GM18519 (cell line): ENCODE results near the gene CDC14A.
"Not testable (repeated sequence)": the region's sequence is repeated elsewhere in the genome, so short reads cannot be mapped to it uniquely, and the experiment has no call there.

ENCODE experiments used
- ATAC-seq: cut with Tn5 transposase; IDR thresholded peaks from one replicate; pipeline ENCODE4 v1.9.1; 2021; ENCODE audit warnings: mild to moderate bottlenecking, moderate library complexity; ENCODE audit not compliant: unreplicated experiment, low FRiP score

Gene CDC14A

GRCh38 chr1:100395913-100396312 lies 43.6 kb downstream of the CDC14A start:
- no peak for ATAC-seq

DNA sequence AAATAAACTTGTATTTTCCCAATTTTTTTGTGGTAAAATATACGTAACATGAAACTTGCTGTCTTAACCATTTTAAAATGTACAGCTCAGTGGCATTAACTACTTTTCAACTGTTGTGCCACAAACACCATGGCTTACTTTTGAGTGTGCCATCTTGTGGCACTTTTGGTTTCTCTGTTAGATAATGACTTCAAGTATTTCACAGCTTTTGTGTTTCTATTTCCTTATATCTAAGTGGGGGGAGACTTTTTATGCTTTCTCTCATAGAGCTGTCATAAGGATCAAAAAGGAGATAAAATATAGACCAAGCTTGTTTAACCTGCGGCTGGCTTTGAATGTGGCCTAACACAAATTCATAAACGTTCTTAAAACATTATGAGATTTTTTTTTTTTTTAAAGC lies 44.3 kb downstream of the CDC14A start:
- ATAC-seq, result no peak

- ATAC-seq, result no peak
Observed at GRCh38 chr1:100397681-100398080, 45.4 kb downstream of the CDC14A start.

DNA sequence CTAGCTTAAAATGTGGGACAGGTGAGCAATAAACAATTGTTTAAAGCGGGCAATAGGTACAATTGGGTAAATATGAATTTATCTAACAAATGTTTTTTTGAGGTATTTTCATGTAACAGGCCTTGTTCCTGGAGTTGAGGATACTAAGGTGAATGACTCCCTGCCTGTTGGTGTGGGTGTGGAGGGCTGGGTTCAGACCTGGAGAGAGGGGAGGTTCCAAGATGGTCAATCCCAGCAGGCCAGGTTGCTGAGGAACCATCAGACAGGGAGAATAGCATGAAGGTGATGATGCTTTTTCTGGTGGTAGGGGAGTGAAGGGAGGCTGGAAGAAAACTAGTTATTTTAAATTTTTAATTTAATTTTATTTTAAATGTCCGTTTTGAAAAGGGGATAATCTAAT lies 46.3 kb downstream of the CDC14A start:
- ATAC-seq, result no peak

DNA sequence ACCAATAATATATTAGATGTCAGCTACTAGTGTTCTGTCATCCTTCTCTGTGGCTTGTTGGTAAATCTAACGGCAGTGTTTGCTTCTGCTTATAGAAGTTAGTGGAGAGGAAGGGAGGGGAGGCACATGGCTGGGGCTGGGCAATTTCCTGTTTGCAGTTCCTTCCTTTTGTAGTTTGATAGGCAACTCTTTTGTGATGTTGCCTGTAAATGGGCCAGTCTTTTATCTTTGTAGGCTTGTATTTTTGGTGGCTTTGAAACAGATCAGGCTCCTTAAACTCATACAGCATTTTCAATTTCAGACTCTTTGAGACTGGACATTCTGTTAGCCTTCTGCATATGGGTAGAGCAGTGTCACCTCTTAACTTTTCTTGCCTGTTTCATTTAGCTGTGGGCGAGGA lies 48.1 kb downstream of the CDC14A start:
- no peak for ATAC-seq

DNA sequence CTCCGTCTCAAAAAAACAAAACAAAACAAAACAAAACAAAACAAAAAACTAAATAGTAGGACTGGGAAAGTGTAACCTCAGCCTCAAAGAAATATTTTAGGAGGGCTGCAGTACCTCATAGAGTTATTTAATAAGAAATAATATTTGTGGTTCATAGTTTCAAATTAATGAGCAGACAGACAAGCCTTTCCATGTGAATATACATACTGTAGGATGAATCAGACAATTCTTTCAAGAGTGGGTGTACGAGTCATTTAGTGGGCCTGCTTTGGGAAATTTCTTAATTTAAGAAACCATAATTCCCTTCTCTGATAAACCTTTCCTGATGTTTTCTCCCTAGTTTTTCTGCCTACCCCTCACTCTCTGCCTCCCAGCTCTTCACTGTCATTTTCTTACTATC lies 52.5 kb downstream of the CDC14A start:
- ATAC-seq, result no peak

DNA sequence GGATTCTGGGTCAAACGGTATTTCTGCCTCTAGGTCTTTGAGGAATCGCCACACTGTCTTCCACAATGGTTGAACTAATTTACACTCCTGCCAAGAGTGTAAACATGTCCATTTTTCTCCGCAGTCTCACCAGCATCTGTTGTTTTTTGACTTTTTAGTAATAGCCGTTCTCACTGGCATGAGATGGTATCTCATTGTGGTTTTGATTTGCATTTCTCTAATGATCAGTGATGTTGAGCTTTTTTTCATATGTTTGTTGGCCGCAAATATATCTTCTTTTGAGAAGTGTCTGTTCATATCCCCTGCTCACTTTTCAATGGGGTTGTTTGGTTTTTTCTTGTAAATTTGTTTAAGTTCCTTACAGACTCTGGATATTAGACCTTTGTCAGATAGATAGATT lies 53.6 kb downstream of the CDC14A start:
- not testable (repeated sequence) for ATAC-seq

GRCh38 chr1:100407390-100407789 lies 55.1 kb downstream of the CDC14A start:
- ATAC-seq, result not testable (repeated sequence)

DNA sequence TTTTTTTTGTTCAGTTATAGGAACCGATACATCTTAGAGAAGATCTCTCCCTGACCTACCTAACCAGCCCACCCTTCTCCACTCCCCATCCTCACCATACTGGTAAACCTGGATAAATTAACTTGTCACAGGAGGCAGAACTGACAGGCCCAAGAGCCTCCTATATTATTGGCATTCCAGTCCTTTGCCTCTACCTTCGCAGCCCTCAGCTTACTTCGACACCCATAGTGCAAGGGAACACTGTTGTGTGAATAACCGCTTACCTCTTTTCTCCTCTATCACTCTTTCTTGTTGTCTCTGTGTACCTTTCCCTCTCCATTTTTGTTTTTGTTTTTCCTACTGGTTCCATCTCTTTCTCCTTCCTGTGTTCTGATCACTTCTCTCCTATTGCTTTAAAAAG lies 58.7 kb downstream of the CDC14A start:
- ATAC-seq, result no peak

DNA sequence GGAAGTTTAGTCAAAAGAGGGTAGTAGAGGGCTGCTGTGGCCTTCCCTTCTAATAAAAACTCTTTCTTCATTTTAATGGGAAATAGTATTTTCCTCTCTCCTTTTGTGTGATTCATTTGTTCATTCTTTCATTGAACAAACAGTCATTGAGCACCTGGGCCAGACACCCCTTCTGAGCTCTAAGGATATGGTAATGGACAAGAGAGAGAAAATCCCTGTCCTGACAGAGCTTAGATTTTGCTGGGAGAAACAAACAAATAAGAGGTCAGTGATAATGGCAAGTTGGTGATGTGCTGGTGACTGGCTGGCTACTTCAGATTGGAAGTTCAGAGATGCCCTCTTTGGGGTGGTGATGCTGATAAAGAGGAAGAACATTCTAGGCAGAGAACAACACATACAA lies 59.3 kb downstream of the CDC14A start:
- ATAC-seq, result no peak

- ATAC-seq, result no peak
Observed at GRCh38 chr1:100413035-100413434, 60.7 kb downstream of the CDC14A start.

DNA sequence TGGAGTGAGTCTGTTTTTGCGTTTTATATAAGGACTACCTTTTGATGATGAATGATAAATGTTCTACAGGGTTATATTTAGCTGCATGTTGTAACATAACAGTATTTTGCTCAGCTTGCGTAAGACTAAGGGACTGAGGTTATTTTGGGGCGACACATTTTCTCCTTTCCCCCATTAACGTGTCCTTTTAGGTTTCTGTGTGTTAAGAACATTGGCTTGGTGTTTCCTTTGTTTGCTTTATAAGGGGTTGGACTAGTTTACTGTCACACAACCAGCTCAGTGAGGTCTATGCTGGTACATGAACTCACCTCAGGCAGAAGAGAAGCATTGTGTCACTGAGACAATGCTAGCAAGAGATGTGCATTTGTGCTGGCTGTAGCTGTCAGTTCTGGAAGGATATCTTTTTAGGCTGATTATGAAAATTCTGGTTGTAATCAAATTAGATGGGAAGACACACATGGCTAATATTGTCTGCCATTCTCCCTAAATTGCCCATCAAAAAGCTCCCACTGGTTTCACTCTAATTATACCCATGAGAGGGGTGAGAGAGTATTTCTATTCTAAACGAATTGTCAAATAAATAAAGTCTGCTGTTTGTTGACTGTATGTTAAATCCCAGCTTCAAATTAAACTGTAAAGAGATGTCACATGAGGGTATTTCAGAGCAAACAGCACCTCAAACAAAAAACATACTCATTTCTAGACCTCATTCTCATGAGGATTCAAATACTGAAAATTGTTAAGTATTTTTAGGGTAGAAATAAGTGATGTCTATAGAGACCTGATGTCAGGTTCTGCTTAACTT lies 62.6 kb downstream of the CDC14A start:
- ATAC-seq, result no peak

- ATAC-seq, result no peak
Observed at GRCh38 chr1:100415498-100415778, 63.1 kb downstream of the CDC14A start.

GRCh38 chr1:100419072-100419471 lies 66.8 kb downstream of the CDC14A start:
- ATAC-seq, result no peak

GRCh38 chr1:100422065-100422464 lies 69.8 kb downstream of the CDC14A start:
- ATAC-seq, result no peak

- ATAC-seq, result peak; percentile 92
Observed at GRCh38 chr1:100423832-100424337, 71.6 kb downstream of the CDC14A start.

- ATAC-seq, result no peak
Observed at GRCh38 chr1:100428160-100428559, 75.9 kb downstream of the CDC14A start.

DNA sequence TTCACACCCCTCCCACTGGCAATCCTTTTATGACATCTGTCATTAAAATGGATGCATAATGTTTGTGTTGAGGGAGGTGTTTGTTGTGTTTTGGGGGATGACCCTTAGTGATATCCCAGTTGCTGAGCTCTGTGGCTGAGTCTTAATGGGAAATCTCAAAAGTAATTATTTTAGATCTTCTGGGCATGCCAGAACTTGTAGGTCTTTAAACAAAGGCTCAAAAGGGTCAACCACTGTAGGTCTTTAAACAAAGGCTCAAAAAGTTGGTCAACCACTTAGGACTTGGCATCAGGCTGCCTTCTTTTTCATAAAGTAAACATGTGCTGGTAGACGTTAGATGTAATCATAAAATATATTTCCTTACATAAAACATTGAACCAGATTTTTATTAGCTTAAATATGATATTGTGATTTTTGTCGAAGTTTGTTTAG lies 78.0 kb downstream of the CDC14A start:
- no peak for ATAC-seq

DNA sequence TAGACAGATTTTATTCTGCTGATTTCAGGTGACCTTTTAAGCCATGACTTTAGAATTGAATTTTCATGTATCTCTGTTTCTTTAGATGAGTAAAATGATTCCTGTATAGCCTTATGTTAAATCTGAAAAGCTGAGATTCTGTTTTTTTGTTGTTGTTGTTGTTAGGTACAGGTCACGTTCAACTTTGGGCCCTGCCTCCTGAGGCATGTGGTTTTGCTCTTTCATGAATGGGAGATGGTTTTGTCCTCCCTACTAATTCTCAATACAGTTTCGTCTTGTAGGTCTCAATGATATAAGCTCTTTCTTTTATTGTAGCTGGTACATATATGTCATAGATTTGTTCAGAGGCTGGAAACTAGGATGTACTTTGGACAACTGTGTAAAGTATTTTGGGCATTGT lies 79.6 kb downstream of the CDC14A start:
- no peak for ATAC-seq

GRCh38 chr1:100433563-100433962 lies 81.3 kb downstream of the CDC14A start:
- no peak for ATAC-seq

GRCh38 chr1:100434831-100435230 lies 82.5 kb downstream of the CDC14A start:
- no peak for ATAC-seq

- no peak for ATAC-seq
Observed at GRCh38 chr1:100438375-100438774, 86.1 kb downstream of the CDC14A start.

GRCh38 chr1:100438789-100439188 lies 86.5 kb downstream of the CDC14A start:
- ATAC-seq, result no peak
